ENCODE results near the gene FAF1.

DNA sequence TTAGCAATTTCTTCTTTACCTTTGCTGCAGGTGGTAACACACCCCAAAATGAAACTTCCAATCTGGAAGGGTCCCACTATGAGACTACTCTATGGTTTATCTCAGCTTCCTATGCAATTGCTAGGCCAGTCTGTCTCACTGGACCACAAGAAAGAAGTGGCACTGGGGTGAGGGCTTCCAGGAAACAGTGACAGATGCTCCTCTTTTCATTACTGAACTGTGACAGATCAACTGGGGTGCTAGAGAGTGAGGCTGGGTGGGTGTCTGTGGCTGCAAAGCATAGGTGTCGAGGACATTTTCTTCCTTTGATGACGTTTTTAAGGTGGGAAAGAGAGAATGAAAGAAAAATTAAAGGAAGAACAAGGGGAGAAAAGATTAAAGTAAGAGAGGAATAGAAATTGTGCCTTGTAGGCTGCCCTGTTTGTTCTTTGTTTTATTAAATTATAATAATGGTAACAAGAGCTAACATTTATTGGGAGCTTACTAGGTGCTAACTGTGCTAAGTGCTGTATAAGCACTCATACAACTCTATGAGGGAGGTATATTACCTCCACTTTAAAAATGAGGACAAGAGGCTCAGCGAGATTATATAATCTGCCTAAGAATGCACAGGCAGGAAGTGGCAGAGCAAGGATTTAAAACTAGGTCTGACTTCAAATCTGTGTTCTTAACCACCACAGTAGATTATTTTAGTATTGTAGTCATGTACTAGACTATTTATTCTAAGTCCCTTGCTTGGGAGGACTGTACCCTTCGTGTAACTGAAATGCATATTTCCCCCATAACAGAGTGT lies 509.0 kb downstream of the FAF1 start:
- TF ChIP-seq, protein P1, sequence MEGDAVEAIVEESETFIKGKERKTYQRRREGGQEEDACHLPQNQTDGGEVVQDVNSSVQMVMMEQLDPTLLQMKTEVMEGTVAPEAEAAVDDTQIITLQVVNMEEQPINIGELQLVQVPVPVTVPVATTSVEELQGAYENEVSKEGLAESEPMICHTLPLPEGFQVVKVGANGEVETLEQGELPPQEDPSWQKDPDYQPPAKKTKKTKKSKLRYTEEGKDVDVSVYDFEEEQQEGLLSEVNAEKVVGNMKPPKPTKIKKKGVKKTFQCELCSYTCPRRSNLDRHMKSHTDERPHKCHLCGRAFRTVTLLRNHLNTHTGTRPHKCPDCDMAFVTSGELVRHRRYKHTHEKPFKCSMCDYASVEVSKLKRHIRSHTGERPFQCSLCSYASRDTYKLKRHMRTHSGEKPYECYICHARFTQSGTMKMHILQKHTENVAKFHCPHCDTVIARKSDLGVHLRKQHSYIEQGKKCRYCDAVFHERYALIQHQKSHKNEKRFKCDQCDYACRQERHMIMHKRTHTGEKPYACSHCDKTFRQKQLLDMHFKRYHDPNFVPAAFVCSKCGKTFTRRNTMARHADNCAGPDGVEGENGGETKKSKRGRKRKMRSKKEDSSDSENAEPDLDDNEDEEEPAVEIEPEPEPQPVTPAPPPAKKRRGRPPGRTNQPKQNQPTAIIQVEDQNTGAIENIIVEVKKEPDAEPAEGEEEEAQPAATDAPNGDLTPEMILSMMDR (IDR thresholded peaks at IDR 0.05): no peak
- TF ChIP-seq POLR2A (IDR thresholded peaks at IDR 0.05): no peak

Measured in tibial nerve (tissue), 3 donors.